ENCODE results near the gene KIF12. TPM values are rescaled to one million over a fixed set of nuclear protein-coding genes. Genes with fewer than 3 reads are reported as not detected.

Gene KIF12
- total RNA-seq, 1 experiment from 2014 or later, result 54.6 TPM

- H3K4me3 Mint-ChIP-seq (ENCODE audit: unreplicated experiment), result no peak overlapping the region
- no peak for TF ChIP-seq CTCF (IDR thresholded peaks at IDR 0.05; ENCODE audit: insufficient read depth in 1 of 2, low read depth in 1 of 2, low read length in 1 of 2, severe bottlenecking in 1 of 2, unreplicated experiment in 1 of 2)
- peaks cover 6% of the 10 kb centered on the region for H3K4me1 Mint-ChIP-seq (ENCODE audit: low read depth, unreplicated experiment)
- no peak overlapping the region for H3K4me3 ChIP-seq (ENCODE audit: low read depth, low read length)
- no peaks in the 10 kb centered on the region for H3K36me3 ChIP-seq (ENCODE audit: control insufficient read depth, insufficient read depth, low read length)
- ChIA-PET CTCF (interaction anchor here (0.8 kb wide), 1 partner anchor 16 kb away, joined by 3 read pairs; no protein-coding TSS in a partner anchor), POLR2A (no interaction called here)
- no TSS peak for BruUV-seq (replicated peaks)
- H3K9me3 ChIP-seq, result no peaks in the 10 kb centered on the region
- no peaks in the 10 kb centered on the region for H3K4me1 ChIP-seq
- no peaks in the 10 kb centered on the region for H3K9me3 Mint-ChIP-seq (ENCODE audit: unreplicated experiment)
- intact Hi-C loops (cut with micrococcal nuclease; ENCODE audit: unreplicated experiment), result no loop called here
- DNase-seq, result no peak
- H3K27ac Mint-ChIP-seq (ENCODE audit: unreplicated experiment), result peak overlapping the region; percentile 1
- no peaks in the 10 kb centered on the region for H3K27me3 ChIP-seq (replicated peaks; ENCODE audit: control insufficient read depth, insufficient read depth, low read length)
- no peaks in the 10 kb centered on the region for H3K36me3 Mint-ChIP-seq (ENCODE audit: insufficient read depth, unreplicated experiment)
- H3K27me3 Mint-ChIP-seq (ENCODE audit: insufficient read depth, unreplicated experiment), result no peaks in the 10 kb centered on the region
Measured at GRCh38 chr9:114134827-114135396, 35.8 kb upstream of the KIF12 start.

GRCh38 chr9:114132550-114132918 lies 33.4 kb upstream of the KIF12 start:
- POLR2A ChIA-PET, result no interaction called here
- H3K4me3 Mint-ChIP-seq (ENCODE audit: unreplicated experiment), result no peak overlapping the region
- no peaks in the 10 kb centered on the region for H3K4me1 ChIP-seq
- no peak overlapping the region for H3K27ac Mint-ChIP-seq (ENCODE audit: unreplicated experiment)
- BruUV-seq (replicated peaks), result no TSS peak
- H3K27me3 ChIP-seq (replicated peaks; ENCODE audit: control insufficient read depth, insufficient read depth, low read length), result no peaks in the 10 kb centered on the region
- H3K4me3 ChIP-seq (ENCODE audit: low read depth, low read length), result no peak overlapping the region
- no peak for DNase-seq
- H3K36me3 Mint-ChIP-seq (ENCODE audit: insufficient read depth, unreplicated experiment), result no peaks in the 10 kb centered on the region
- peaks cover 6% of the 10 kb centered on the region for H3K4me1 Mint-ChIP-seq (ENCODE audit: low read depth, unreplicated experiment)
- CTCF ChIA-PET, result no interaction called here
- H3K36me3 ChIP-seq (ENCODE audit: control insufficient read depth, insufficient read depth, low read length), result no peaks in the 10 kb centered on the region
- no peaks in the 10 kb centered on the region for H3K9me3 ChIP-seq
- intact Hi-C loops (cut with micrococcal nuclease; ENCODE audit: unreplicated experiment), result no loop called here
- TF ChIP-seq CTCF (IDR thresholded peaks at IDR 0.05; ENCODE audit: insufficient read depth in 1 of 2, low read depth in 1 of 2, low read length in 1 of 2, severe bottlenecking in 1 of 2, unreplicated experiment in 1 of 2), result no peak
- peaks cover 15% of the 10 kb centered on the region for H3K9me3 Mint-ChIP-seq (ENCODE audit: unreplicated experiment)
- no peaks in the 10 kb centered on the region for H3K27me3 Mint-ChIP-seq (ENCODE audit: insufficient read depth, unreplicated experiment)

GRCh38 chr9:114131808-114132549 lies 32.9 kb upstream of the KIF12 start:
- no TSS peak for BruUV-seq (replicated peaks)
- POLR2A ChIA-PET, result no interaction called here

More at GRCh38 chr9:114131808-114132549, 32.9 kb upstream of the KIF12 start:
- H3K4me1 ChIP-seq, result no peaks in the 10 kb centered on the region
- H3K36me3 ChIP-seq (ENCODE audit: control insufficient read depth, insufficient read depth, low read length), result no peaks in the 10 kb centered on the region
- no peaks in the 10 kb centered on the region for H3K9me3 ChIP-seq
- Mint-ChIP-seq H3K9me3 (ENCODE audit: unreplicated experiment) (peaks cover 16% of the 10 kb centered on the region), H3K36me3 (ENCODE audit: insufficient read depth, unreplicated experiment) (no peaks in the 10 kb centered on the region), H3K4me1 (ENCODE audit: low read depth, unreplicated experiment) (peaks cover 6% of the 10 kb centered on the region), H3K4me3 (ENCODE audit: unreplicated experiment) (no peak overlapping the region), H3K27ac (ENCODE audit: unreplicated experiment) (no peak overlapping the region), H3K27me3 (ENCODE audit: insufficient read depth, unreplicated experiment) (no peaks in the 10 kb centered on the region)
- no peak overlapping the region for H3K4me3 ChIP-seq (ENCODE audit: low read depth, low read length)
- CTCF ChIA-PET, result no interaction called here
- intact Hi-C loops (cut with micrococcal nuclease; ENCODE audit: unreplicated experiment), result no loop called here
- TF ChIP-seq CTCF (IDR thresholded peaks at IDR 0.05; ENCODE audit: insufficient read depth in 1 of 2, low read depth in 1 of 2, low read length in 1 of 2, severe bottlenecking in 1 of 2, unreplicated experiment in 1 of 2), result no peak
- no peak for DNase-seq
- no peaks in the 10 kb centered on the region for H3K27me3 ChIP-seq (replicated peaks; ENCODE audit: control insufficient read depth, insufficient read depth, low read length)
